ENCODE measurements around the gene PRDM10.

PRDM10 gene

DNA sequence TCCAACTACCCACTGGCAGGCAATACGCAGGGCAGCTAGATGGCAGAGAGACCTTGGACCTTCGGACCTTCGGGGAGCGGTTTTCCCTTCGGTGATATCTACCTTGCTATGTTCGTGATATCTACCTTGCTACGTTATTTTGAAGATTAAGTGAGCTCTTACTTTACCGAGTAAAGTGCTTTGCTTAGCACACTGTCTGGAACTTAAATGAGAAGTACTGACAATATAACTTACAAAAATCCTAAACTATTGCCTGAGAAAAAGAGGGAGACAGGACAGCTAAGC is 1.0 kb upstream of the PRDM10 start:
- DNase-seq: no peak

DNA sequence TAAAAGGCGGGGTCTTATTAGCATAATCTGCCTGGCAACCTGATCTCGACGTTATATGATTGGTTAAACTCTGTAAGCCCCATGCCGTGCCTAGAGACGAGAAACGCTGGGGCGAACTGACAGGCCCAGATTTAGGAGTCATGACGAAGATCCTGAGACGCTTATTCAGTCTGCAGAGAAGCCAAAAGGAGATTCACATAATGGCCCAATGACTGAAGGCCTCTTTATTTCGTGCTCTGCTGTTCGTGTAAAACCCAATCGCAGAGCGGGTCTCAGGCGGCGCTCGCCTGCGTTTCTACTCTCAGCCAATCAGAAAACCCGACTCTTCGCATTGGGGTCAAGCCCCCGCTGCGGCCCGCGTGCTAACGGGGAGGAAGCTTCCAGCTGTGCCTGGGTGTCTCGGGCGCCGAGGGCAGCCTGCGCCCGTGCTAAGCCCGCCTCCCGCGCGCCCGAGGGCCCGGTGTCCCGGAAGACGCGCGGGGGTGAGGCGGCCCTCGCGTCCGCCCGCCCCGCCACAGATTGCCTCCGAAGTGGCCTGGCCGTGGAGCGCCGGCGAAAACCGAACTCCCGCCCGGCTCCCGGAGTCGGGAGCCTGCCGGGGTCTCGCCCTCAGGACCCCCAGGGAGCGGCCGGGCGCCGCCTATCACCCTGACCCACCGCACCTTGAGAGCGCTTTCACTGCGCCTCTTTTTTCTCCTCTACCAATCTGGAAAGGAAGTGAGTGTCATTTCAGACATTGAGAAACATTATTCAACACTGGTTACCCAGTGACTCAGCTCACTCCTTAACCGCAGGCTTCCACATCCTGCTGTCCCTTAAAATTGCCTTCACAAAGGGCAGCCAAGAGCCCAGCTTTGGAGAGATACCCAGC is 446 bp upstream of the PRDM10 start:
- DNase-seq: peak; percentile 87

DNA sequence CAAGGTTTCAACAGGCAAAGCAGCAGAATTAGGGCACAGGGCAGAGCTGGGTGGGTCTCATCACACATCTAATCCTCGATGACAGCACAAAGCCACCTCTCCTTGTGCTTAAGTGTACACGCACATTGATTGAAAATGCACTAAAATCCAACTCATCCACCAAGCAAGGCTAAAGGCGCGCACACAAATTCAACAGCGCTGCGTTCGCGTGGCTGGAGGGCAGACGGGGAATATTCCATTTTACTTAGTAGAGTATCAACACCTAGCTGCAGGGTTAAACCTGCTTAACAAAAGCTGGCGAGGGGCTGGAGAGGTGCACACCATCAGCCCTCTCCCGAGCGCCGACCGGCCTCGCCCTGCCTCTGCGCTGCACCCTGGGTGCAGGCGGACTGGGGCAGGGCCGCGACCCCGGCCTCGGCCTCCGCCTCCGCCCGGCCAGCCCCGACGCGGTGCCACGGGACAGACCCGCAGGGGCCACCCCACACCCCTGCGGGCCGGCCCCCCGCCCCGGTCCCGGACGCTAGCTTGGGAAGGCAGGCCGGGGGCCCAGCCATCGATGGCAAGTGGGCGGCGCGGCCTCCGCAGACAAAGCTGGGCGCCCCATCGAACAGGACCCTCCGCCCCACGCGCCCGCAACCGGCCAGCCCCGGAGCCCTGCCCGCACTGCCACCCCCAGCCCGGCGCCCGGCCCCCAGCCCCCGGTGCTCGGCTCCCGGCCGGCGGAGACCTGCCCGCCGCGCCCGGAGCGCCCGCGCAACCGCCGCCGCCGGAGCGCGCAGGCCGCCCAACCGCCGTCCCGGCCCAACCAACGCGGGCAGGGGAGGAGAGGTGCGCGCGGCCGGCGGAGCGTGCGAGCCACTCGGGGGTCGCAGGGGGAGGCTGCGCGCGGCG is 929 bp downstream of the PRDM10 start:
- no peak for DNase-seq

DNA sequence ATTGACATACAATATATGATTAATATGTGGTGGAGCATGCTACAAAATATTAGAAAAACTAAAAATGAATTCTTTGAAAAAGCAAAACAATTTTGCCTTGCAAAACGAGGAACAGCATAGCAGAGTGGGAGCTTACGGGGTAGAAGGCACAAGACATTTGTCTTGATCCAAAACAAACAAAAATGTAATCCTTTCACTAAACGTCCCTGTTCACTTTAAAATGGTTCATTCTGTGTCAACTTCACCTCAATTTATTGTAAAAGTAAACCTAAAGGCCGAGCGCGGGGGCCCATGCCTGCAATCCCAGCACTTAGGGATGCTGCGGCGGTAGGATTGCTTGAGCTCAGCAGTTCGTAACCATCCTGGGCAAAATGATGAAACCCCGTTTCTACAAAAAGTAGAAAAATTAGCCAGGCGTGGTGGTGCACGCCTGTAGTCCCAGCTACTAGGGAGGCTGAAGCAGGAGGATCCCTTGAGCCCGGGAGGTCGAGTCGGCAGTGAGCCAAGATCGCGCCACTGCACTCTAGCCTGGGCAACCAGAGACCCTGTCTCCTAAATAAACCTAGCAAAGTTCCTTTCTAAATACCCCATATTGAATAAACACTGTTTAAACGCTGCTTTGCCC is 2.0 kb downstream of the PRDM10 start:
- DNase-seq: no peak

DNA sequence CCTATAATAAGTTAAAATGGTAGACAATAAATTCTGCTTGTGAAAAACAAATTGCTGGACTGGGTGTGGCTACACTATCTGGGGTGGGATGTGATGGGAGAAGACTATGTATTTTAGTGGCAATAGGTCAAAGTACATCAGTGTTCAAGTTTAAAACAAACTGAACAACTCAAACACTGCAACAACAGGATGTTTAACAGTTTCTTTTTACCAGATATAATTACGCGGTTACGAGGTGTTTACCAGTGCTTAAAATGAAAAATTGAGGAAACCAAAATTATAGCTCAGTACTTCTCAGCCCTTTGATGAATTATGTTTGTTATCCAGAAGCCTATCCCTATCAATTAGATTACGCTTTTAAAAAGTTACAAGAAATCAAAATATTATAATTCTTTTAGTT is 3.2 kb downstream of the PRDM10 start:
- DNase-seq: no peak

DNA sequence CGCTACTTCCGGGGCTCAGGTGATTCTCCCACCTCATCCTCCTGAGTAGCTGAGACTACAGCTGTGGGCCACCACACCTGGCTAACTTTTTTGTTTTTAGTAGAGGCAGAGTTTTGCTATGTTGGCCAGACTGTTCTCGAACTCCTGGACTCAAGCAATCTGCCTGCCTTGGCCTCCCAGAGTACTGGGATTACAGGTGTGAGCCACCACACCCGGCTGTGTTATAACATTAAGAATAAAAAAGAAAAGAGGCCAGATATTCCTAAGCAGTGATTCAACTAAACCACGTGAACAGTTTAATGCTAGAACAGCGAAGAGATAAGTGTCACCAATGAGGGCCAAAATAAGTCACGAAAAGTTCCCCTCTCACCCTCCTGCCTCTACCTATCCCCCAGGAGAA is 3.7 kb downstream of the PRDM10 start:
- DNase-seq: no peak

DNA sequence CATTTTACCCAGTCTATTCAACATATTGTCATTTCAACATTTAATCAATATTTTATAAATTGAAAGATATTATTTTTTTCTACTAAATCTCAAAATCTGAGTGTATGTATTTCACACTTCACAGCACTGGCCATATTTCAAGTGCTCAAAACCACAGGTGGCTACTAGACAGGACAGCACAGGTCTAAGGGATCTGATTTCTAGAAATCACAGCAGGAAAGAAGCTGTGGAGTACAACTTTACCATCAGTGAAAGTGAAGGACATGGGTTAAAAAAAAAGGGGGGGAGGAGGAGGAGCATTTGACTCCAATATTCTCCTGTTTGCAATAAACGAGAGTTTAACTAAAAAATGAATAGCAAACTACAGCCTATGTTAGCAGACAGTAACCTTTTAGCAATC is 4.5 kb downstream of the PRDM10 start:
- no peak for DNase-seq

DNA sequence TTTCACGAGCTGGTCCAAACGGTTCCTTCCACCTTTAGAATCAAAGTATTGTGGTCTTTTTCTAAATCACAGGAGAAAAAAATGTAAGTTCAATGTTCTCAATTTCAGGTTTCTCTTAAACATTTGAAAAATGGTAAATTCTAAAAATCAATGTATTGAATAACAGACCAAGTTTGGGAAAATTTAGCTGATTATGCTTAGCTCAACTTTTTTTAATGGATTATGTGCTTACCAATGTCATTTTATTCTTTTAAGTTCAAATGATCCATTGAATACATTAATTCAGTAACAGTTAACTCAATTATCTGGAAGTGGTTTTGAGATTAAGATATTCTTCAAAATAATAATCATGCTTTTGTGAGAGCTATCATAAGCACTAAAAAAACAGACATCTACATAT is 5.1 kb downstream of the PRDM10 start:
- no peak for DNase-seq

DNA sequence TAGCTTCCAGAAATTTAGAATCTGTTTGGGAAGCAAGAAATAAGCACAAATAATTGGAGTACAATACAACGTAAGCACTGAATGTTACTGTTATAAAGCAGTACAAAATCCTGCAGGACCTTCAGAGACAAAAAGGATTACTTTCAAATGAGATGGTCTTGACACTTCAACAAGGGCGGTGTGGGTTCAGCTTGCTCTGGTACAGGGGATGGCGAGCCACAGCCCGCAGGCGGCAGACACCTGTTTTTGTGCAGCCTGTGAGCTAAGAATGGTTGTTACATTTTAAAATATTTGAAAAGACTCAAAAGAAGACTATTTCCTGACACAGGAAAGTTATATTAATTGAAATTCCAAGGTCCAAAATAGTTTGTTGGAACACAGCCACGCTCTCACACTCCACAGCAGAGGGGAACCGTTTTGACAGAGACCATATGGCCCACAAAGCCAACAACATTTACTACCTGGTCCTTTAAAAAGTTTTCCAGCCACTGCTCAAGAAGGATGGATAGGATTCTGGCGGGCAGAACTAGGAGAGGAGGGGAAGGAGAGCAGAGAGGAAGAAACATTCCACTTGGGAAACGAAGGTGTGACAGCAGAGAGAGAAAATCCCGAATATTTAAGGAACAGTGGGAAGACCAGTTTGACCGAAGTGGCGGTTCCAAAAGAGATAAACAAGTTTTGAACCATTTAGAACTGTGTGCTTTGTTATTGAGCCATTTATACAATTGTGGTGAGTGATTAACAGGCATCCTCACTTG is 6.3 kb downstream of the PRDM10 start:
- DNase-seq: no peak

DNA sequence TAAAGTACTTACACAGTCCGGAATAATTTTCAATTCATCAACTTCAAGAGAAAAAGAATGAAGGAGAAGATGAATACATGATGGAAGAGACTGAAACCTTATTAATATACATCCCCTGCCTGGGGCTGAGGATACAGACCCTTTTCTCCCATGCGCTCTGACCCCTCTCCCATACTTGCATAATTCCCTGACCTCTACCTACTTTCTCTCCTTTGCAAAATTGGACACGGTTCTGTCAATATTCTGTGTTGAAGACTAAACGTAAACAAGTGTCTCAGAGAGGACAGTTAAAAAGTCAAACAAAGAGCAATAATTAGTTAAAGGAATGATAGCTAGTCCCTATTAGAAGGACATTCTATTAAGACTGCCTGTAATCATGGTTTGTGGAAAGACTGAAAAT is 7.5 kb downstream of the PRDM10 start:
- no peak for DNase-seq

DNA sequence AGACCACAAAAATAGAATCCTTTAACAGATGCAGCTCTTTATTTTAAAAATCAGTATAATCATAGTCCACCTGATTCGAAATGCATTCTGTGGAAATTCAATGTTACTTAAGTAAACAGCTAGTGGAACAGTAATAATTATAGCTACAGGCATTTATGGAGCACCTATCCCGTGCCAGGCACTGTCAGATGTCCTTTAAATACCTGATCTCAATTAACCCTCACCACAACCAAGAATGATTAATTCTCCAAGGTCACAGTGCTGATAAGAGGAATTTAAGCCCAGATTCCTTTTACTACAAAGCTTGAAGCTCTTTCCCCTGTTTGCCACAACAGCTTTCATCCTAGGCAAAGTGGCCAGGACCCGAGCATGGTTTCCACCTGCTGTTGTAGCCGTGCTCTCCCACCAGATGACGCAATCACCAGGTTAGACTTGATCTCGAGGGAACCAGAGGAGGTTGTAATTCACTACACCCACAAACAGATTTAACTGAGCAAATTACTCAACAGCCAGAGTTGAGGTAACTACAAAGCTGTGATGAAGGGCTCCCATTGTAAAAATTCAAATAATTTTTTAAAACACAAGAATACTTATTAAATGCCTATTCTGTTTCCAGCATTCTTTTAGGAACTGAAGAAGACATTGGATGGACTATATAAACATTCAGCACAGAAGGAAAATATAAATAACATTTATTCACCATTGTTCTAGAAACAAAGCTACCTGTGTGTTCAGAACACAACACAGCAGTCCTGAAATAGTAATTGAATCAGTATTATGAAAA is 10.3 kb downstream of the PRDM10 start:
- peak; percentile 34 for DNase-seq

DNA sequence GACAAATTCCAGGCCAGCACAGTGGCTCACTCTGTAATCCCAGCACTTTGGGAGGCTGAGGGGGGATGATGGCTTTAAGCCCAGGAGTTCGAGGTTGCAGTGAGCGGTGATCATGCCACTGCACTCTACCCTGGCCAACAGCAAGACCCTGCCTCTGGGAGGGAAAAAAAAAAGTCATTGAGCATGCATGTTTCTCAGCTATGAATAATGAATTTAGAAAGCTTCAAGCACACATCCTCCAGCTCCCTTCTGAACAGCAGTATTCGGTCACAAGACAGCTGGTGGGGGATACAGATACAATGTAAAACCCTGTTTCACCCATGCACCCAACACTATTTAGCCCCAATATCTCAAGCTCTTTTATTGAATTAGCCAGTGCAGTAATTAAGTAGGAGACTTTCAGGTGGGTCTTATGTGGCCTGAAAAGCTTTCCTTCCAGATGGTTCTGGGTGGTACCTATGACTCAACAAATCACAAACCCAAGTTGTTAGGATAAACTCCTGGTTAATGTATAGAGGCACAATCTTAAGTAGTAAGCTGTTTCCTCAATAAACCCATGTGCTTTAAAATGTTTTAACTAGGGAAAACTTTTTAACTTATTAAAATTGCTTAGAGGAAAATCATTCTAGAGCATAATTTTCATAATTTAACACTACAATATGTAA is 13.4 kb downstream of the PRDM10 start:
- no peak for DNase-seq

DNA sequence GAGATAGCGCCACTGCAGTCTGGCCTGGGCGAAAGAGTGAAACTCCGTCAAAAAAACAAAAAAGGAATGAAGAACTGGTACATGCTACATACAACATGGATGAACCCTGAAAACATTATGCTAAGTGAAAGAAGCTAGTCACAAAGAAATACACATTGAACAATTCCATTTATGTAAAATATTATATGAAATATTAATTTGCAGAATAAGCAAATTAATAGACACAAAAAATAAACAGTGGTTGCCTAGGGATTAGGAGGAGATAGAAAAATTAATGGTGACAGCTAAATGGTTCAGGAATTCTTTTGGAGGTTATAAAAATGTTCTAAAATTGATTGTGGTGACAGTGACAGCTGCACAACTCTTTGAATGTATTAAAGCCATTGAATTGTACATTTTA is 14.7 kb downstream of the PRDM10 start:
- no peak for DNase-seq

DNA sequence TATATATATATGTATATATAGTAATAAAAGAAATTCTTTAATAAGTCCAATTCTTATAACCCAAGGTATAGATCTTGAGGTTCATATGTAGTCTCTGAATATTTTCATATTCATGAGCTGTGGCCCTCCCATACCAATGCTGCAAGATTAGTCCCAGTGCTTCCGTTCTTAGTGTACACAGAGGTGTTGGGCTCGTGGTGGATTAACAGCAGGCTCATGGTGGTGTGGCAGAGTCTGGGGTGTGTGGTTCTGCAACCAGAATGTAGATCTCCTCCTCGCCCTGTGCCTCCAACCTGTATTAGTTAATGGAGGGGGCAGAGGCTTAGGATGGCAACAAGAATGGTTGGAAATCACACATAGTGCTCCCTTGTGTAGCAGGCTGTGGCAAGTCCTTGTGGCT is 16.8 kb downstream of the PRDM10 start:
- DNase-seq: no peak

DNA sequence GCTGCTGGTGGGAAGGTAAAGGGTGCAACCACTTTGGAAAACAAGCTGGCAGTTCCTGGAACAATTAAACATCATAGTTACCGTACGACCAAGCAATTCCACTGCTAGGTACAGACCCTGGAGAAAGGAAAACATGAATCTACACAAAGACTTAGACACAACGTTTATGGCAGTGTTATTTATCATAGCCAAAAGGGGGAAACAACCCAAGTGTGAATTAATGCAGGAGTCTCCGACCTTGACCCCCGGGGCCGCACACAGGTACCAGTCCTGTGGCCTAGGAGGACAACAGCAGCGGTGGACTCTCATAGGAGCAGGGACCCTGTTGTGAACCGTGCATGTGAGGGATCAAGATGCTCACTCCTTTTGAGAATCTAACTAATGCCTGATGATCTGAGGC is 22.5 kb downstream of the PRDM10 start:
- no peak for DNase-seq

DNA sequence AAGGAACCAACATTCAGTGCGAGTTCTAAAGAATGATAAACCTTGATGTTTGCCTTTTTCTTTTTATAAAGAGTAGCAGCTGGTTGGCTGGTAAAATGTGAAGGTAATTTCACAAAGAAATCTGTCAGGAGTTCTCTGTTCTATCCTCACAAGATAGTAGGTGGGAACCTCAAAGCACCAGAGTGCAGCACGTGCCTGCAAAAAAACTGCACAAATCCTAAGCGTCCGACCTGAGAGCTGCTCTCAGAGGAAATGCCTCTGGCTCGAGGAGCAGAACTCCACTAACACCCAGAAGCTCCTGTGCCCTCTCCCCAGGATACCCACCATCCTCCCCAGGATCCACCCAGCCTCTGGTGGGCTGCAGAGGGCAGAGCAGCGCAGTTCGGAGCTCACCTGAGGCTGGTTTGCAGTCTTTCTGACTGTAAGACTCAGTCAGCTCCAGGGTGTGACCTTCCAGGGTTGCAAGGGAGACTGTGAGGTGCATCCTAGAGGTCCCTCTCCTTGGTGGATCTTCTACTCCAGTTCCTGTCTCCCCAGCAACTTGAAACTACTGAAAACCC is 23.5 kb downstream of the PRDM10 start:
- DNase-seq: no peak

DNA sequence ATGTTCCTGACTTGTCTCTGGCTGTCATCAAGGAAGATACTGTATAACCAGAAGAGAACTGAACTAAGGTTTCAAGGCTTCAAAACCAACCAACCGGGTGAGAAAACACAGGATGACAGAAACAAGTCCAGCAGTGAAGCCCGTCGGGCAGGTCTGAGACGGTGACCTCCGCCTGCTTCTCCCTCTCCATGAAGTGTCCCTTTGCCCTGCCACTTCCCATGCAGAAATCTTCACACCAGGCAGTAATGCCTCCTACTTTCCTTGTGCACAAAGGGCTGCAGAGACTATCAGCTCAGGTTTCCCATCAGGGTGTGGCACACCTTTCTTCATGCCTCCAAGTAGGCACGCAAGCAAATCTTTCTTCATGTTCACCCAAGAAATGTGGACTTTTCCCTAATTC is 24.2 kb downstream of the PRDM10 start:
- DNase-seq: no peak

DNA sequence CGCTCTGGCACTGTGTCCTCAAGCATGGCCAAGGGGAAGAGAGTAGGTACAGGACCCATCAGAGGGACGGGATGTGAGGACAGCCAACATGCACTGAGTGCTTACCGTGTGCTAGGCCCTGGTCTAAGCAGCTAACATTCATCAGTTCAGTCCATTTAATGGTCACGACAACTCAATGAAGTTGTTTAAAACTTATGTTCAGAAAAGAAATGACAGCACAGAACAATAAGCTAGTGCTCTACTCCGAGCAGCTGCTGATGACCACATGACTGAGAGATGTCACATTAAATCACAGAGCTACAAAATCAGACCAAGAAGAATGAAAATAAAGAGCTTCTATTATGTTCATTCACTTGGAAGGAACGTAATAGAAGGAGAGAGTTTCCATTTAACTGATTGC is 26.3 kb downstream of the PRDM10 start:
- no peak for DNase-seq

DNA sequence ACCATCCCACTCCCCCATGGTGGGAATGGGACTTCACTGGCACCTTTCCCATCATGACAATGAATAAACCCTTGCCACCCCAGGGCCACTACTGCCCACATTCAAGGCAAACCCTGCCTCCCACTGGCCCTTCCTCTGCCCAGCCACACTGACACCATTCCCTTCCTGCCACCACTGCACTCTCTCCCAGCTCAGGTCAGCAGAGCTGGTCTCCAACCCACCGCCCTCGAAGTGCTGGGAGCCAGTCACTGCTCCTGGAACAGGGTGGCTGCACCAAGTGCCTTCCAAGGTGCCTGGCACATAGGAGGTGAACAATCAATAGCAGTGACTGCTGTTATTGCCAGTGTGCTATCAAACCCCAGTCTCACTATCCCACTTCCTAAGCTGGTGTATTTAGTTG is 27.1 kb downstream of the PRDM10 start:
- no peak for DNase-seq

DNA sequence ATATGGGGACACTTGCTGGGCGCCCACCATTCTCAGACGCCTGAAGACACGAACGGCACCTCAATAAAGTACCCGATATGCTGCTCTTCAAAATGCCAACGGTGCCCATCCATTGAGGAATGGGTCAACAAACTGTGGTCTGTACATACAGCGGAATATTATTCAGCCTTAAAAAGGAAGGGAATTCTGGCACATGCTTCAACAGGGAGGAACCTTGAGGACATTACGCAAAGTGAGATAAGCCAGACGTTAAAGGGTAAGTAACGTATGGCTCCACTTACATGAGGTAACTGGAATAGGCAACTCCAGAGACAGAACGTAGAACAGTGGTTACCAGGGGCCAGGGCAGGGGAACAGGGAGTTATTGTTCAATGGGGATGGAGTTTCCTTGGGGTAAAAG is 28.0 kb downstream of the PRDM10 start:
- no peak for DNase-seq

DNA sequence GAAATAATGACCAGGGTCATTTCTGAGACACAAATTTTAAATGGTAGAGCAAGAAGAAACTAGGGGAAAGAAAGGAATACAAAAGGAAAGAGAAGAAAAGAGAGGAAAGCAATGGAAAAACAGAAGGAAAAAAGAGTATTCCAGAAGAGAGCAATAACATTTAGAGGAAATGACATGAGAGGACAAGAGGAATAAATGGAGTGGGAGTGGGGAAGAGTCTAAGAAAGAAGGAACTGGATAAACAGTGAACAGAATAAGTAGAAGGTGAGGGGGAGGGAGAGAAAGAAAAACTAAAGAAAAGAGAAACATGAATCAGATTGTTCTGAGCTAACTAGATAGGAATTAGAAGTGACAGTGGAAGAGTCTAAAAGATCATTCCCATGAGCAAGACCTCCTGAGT is 28.4 kb downstream of the PRDM10 start:
- DNase-seq: no peak

Measured in activated gamma-delta T cell treated with Interleukin-2 at 50 U/mL for 16 hours (primary cell).